Esophagus (tissue), 2 donors: ENCODE results near the gene CYSLTR2. TPM values are rescaled to one million over a fixed set of nuclear protein-coding genes. Genes with fewer than 3 reads are reported as not detected.

ENCODE experiments used
- H3K27ac ChIP-seq, 2 donors: one replicate each; pipeline ENCODE4 v1.5.1; 2013; ENCODE audit warnings: low read depth in 2 of 2, mild to moderate bottlenecking in 2 of 2, inconsistent platforms in 1 of 2, low read length in 1 of 2, moderate library complexity in 1 of 2
- H3K27me3 ChIP-seq, 2 donors: one replicate each; pipeline ENCODE4 v1.6.1; 2013; ENCODE audit warnings: low read length in 2 of 2, control low read depth in 1 of 2, mild to moderate bottlenecking in 1 of 2; ENCODE audit not compliant: insufficient read depth in 2 of 2, control insufficient read depth in 1 of 2
- H3K36me3 ChIP-seq, 2 donors: one replicate each; pipeline ENCODE4 v1.6.1; 2013; ENCODE audit warnings: low read length in 1 of 2; ENCODE audit not compliant: control insufficient read depth in 2 of 2, insufficient read depth in 2 of 2
- H3K4me1 ChIP-seq, 2 donors: one replicate each; pipeline ENCODE4 v1.6.1; 2013; ENCODE audit warnings: low read length in 1 of 2; ENCODE audit not compliant: control insufficient read depth in 2 of 2, insufficient read depth in 2 of 2
- H3K4me3 ChIP-seq, 2 donors: one replicate each; pipeline ENCODE4 v1.5.1; 2013; ENCODE audit warnings: low read length in 2 of 2, mild to moderate bottlenecking in 2 of 2, low read depth in 1 of 2, moderate library complexity in 1 of 2
- H3K9me3 ChIP-seq, 2 donors: one replicate each; pipeline ENCODE4 v1.6.1; 2013; ENCODE audit warnings: mild to moderate bottlenecking in 2 of 2, low read depth in 1 of 2, low read length in 1 of 2, moderate library complexity in 1 of 2; ENCODE audit not compliant: control insufficient read depth in 2 of 2, insufficient read depth in 1 of 2
- WGBS, 2 donors: extraction: QIAGEN DNeasy Blood & Tissue Kit; methylation state at CpG; one replicate each; pipeline ENCODE4 v1.1.7; 2013; 5-methylcytosine and 5-hydroxymethylcytosine counted together
- polyA plus RNA-seq, 2 donors: library from polyadenylated mRNA; stranded (reverse); fragments of 200-250 nt; gene quantifications; one replicate each; pipeline ENCODE4 v1.2.3, GENCODE V29; 2013
- donor health status: healthy with polysubstance abuse.
- donor health status: Bipolar disorder and iron deficiency.

The CYSLTR2 gene
- polyA plus RNA-seq, 2 donors = 0.07 to 0.12 TPM

DNA sequence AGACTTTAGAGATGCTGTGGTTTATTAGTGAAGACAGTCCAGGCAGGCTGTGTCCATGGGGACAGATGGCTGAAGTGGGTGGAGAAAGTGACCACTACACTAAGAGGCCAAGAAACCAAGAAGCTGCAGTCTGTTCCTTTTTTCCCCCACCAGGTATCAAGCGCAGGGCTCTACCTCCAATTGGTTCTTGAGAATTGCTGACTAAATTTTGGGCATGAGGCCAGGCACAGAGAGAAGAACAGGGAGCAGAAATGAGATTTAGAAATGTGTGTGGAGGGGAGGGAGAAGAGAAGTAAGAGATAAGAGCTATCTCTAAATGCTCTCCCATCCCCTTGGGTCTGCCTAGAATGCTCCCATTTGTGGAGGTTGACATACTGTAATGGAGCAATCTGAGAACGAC lies 12.3 kb upstream of the CYSLTR2 start:
- H3K4me1 ChIP-seq = no peaks in the 10 kb centered on the region
- H3K27me3 ChIP-seq = no peaks in the 10 kb centered on the region
- no peak overlapping the region for H3K4me3 ChIP-seq
- no peak overlapping the region for H3K27ac ChIP-seq
- H3K36me3 ChIP-seq = no peaks in the 10 kb centered on the region
- peaks cover 0 to 5% of the 10 kb centered on the region in 2 donors for H3K9me3 ChIP-seq
- WGBS, 2 donors = 88 to 93% methylated on average over 2 of the region's 2 CpGs

DNA sequence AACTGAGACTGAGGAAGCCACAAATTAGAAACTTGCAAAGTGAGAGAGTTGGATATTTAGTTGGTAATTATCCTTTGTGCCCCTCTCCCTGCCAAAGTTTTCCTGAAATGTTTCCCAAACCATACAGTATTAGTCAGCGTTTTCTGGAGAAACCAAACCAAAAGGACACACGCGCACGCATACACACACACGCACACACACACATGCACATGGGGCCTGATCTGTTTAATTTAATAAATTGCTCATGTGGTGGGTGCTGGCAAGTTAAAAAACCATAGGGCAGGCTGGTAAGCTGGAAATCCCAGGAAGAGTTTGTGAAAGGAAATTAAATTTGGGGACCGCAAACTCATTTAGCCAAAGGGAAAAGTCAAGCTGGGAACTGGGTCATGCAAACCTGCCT lies 11.7 kb upstream of the CYSLTR2 start:
- WGBS, 2 donors = 95 to 96% methylated on average over 6 of the region's 6 CpGs
- Histone ChIP-seq H3K4me1 (no peaks in the 10 kb centered on the region), H3K27me3 (no peaks in the 10 kb centered on the region), H3K4me3 (no peak overlapping the region), H3K9me3 (peaks cover 0 to 2% of the 10 kb centered on the region in 2 donors), H3K27ac (no peak overlapping the region), H3K36me3 (no peaks in the 10 kb centered on the region)

DNA sequence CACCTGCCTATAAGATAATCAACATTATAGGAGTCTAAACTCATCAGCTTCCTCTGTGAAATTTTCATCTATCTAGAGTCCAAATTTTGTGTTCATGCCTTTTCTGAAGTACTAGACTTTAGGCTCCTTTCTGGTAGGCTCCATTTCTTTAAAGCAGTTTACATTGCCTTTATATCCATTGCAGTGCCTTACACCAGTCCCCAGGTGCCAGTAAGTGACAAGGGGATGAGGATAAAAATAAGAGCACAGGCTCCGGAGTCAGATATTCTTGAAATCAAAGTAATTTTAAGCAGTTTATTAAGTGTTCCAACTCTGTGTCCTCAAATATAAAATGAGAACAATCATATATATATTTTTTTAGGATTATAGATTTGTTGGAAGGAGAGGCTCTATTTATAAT lies 10.6 kb upstream of the CYSLTR2 start:
- no peaks in the 10 kb centered on the region for H3K9me3 ChIP-seq
- no peaks in the 10 kb centered on the region for H3K4me1 ChIP-seq
- no peaks in the 10 kb centered on the region for H3K36me3 ChIP-seq
- no peak overlapping the region for H3K27ac ChIP-seq
- no peak overlapping the region for H3K4me3 ChIP-seq
- no peaks in the 10 kb centered on the region for H3K27me3 ChIP-seq
- WGBS, 2 donors = 80 to 85% methylated on average over 1 of the region's 1 CpG

DNA sequence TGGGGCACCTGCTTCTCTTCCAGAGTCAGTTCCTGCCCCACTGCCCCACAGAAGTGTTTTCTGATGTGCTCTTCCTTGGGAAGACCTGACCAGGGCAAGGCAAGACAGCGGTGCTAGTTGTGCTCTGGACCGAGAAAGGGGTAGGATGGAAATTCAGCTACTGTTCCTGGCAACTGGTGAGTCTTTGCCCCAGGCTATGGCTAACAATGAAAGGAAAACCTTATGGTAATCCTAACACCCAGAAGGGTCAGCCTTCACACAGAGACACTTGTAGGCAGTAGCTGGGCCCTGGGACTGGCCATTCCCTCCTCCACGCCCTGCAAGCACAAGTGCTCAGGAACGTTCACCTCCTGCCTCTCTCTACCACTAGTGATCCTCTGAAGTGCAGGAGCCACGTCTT lies 9.6 kb upstream of the CYSLTR2 start:
- H3K4me3 ChIP-seq = no peak overlapping the region
- H3K36me3 ChIP-seq = no peaks in the 10 kb centered on the region
- no peaks in the 10 kb centered on the region for H3K4me1 ChIP-seq
- H3K9me3 ChIP-seq = no peaks in the 10 kb centered on the region
- 81 to 83% methylated on average over 5 of the region's 5 CpGs for WGBS, 2 donors
- no peaks in the 10 kb centered on the region for H3K27me3 ChIP-seq
- no peak overlapping the region for H3K27ac ChIP-seq

DNA sequence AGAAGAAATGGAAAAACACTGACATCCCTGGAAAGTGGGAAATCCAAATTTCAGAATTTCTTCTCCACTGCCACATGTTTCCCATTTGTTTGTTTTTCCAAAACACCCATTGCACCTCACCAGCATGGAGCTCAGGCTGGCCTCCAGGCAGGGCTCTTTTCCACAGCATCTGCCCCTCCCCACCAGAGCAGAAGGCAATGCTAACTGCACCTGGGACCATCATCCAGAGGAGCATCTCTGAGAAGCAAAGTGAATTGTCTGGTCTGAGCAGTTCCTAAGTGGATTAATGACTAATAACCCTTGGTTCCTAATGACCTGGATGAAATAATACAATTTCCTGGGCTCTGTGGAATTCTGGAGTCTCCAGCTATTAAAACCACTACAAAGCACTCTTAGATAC lies 8.8 kb upstream of the CYSLTR2 start:
- no peak overlapping the region for H3K4me3 ChIP-seq
- no peaks in the 10 kb centered on the region for H3K27me3 ChIP-seq
- H3K9me3 ChIP-seq = no peaks in the 10 kb centered on the region
- no peaks in the 10 kb centered on the region for H3K4me1 ChIP-seq
- no peaks in the 10 kb centered on the region for H3K36me3 ChIP-seq
- no peak overlapping the region for H3K27ac ChIP-seq

DNA sequence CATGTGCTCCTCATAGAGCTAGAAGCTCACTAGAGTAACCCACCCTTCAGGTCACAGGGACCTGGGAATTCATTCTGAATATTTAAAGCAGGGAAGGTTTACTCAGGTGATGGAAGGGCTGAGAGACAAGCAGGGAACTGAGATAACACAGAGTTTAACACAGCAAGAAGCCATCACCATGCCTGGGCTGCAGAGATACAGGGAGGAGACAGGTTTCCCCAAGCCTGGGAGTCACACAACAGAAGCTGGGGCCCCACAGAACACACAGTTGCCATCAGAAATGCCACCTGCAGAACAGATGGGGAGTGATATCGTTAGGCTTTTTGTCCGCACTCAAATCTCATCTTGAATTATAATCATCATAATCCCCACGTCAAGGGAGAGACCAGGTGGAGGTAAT lies 7.9 kb upstream of the CYSLTR2 start:
- H3K4me1 ChIP-seq = no peaks in the 10 kb centered on the region
- H3K4me3 ChIP-seq = no peak overlapping the region
- no peak overlapping the region for H3K27ac ChIP-seq
- WGBS, 2 donors = 82 to 88% methylated on average over 3 of the region's 3 CpGs
- H3K27me3 ChIP-seq = no peaks in the 10 kb centered on the region
- H3K9me3 ChIP-seq = no peaks in the 10 kb centered on the region
- H3K36me3 ChIP-seq = no peaks in the 10 kb centered on the region

DNA sequence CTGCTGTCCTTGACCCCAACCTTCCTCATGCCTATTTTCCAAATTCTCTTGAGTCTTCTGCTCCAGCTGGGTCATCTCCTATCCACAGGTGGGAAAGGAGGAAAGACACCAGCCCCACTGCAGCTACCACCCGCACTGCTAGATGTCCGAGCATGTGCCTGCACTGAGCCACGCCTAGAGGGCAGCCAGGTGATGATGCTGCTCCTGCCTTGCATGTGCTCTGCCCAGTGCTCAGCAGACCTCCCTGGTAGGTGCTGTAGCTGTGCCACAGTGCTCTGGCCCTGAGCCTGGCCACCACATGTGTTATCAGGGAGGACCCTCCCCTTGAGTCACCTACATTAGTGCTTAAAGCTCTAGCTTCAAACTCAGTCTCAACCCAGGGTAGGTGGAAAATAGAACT lies 6.9 kb upstream of the CYSLTR2 start:
- H3K27me3 ChIP-seq = no peaks in the 10 kb centered on the region
- WGBS, 2 donors = 84 to 86% methylated on average over 3 of the region's 3 CpGs
- no peaks in the 10 kb centered on the region for H3K4me1 ChIP-seq
- no peak overlapping the region for H3K4me3 ChIP-seq
- H3K36me3 ChIP-seq = no peaks in the 10 kb centered on the region
- H3K9me3 ChIP-seq = no peaks in the 10 kb centered on the region
- H3K27ac ChIP-seq = no peak overlapping the region

DNA sequence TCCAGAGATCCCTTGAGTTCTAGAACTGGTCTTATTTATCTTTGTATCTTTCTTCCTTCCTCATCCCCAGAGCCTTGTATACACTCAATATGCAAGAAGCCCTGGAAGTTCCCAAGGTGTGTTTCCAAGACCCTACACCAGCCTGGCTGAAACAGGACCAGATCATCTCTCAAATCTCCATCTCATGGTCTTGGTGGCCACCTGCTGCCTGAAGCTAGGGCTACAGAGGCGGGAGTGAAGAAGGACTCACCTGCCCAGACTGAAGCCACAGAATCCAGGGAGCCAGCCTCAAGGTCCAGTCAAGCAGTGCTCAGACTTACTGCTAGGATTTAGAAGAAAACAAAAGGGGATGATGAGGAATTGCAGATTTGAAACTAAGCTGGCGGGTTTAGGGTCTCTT lies 6.1 kb upstream of the CYSLTR2 start:
- Histone ChIP-seq H3K4me3 (no peak overlapping the region), H3K27me3 (no peaks in the 10 kb centered on the region), H3K36me3 (no peaks in the 10 kb centered on the region), H3K9me3 (no peaks in the 10 kb centered on the region), H3K4me1 (no peaks in the 10 kb centered on the region), H3K27ac (no peak overlapping the region)
- WGBS, 2 donors = 91 to 95% methylated on average over 2 of the region's 2 CpGs

DNA sequence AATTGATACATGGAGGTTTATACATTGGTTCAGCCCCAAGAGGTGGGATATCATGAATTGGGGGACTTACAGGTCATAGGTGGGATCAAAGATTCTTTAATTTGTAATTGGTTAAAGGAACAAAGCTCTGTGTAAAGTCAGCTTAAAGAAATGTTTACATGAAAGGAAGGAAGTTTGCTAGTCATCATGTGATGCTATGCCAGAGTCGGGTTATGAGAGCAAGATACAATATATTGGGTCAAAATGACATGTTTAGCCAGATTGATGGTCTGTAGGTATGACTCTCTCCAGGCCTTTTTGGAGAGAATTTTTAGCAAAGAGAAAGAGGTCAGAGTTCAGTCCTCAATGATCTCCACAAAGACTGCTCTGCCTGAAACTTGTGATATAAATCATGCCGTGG lies 5.3 kb upstream of the CYSLTR2 start:
- H3K27ac ChIP-seq = no peak overlapping the region
- no peaks in the 10 kb centered on the region for H3K9me3 ChIP-seq
- no peaks in the 10 kb centered on the region for H3K36me3 ChIP-seq
- WGBS, 2 donors = 75 to 78% methylated on average over 2 of the region's 2 CpGs
- H3K4me3 ChIP-seq = no peak overlapping the region
- no peaks in the 10 kb centered on the region for H3K27me3 ChIP-seq
- H3K4me1 ChIP-seq = no peaks in the 10 kb centered on the region

DNA sequence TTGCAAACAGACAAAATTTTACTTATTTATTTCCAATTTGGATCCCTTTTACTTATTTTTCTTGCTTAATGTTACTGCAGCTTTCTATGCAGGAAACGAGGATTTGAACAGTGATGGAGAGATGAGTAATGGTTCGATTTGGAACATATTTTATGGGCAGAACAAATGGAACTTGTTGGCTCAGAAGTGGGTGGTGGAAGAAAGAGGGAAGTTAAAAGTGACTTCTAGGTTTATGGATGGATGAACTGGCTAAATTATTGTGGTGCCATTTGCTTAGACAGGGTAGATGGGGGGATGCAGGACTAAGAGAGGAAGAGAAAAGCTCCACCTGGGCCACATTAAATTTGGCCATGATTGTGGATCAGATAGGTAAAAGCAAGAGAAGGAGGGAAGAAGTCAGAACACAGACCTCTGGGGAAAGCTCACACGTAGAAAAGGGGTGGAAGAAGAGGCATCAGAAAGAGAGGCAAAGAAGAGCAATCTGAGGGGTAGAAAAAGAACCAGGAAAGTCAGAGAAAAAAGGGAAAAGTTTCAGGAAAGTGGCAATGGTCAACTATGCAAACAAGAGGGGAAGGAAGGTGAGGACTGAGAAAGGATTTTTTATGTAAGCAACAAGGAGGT lies 768 bp upstream of the CYSLTR2 start:
- Histone ChIP-seq H3K27ac (no peak overlapping the region), H3K27me3 (no peaks in the 10 kb centered on the region), H3K36me3 (no peaks in the 10 kb centered on the region), H3K4me3 (no peak overlapping the region), H3K4me1 (no peaks in the 10 kb centered on the region), H3K9me3 (no peaks in the 10 kb centered on the region)
- WGBS, 2 donors = 68 to 74% methylated on average over 3 of the region's 3 CpGs
